ENCODE data around the gene NHEJ1.

- TF ChIP-seq POLR2AphosphoS5 (IDR thresholded peaks at IDR 0.05; ENCODE audit: low read depth, low read length) (no peak), POLR2A (IDR thresholded peaks at IDR 0.05; ENCODE audit: low read depth, low read length) (no peak)
These were observed 51.1 kb downstream of the NHEJ1 start for GRCh38 chr2:219109471-219109870.
